Breast epithelium (tissue), 3 donors: ENCODE results near the gene FHAD1.

Experiments
- CTCF ChIP-seq, 3 donors: fragments of 450-650 bp; IDR thresholded peaks; one replicate each; pipeline ENCODE4 v1.5.1; 2016 to 2017; ENCODE audit warnings: antibody characterized with exemption in 3 of 3, mild to moderate bottlenecking in 3 of 3, moderate library complexity in 3 of 3
- POLR2A ChIP-seq: fragments of 450-650 bp; IDR thresholded peaks from one replicate; pipeline ENCODE4 v1.6.1; 2016; ENCODE audit warnings: antibody characterized with exemption, mild to moderate bottlenecking, moderate library complexity
- POLR2AphosphoS5 ChIP-seq, 3 donors: sonication (generic); formaldehyde crosslinking; IDR thresholded peaks; one replicate each; pipeline ENCODE4 v1.6.1; 2017; ENCODE audit warnings: antibody characterized with exemption in 3 of 3

- TF ChIP-seq POLR2A: no peak
- TF ChIP-seq CTCF (IDR thresholded peaks at IDR 0.05): no peak
- no peak for TF ChIP-seq POLR2AphosphoS5 (IDR thresholded peaks at IDR 0.05)
Observed at GRCh38 chr1:15425521-15425920, 178.5 kb downstream of the FHAD1 start.
